H1 (cell line): Measurements from ENCODE around the gene NUB1. TPM values are rescaled to one million over a fixed set of nuclear protein-coding genes. Genes with fewer than 3 reads are reported as not detected.
A peak's percentile ranks its signal among the peaks of the same experiment; 100 is the strongest.

ENCODE experiments used
- CTCF ChIA-PET: fragments of 300-600 bp; sonication (Branson Sonifier 250); formaldehyde crosslinking; loops from one replicate; lab custom pipeline; 2021; ENCODE audit not compliant: partially characterized antibody; lab: Charles Lee
- POLR2A ChIA-PET: fragments of 300-600 bp; sonication (Branson Sonifier 250); formaldehyde crosslinking; loops from one replicate; lab custom pipeline; 2021; ENCODE audit warnings: inconsistent platforms; ENCODE audit not compliant: partially characterized antibody; lab: Charles Lee
- DNase-seq, 2 experiments: peaks; one replicate each; pipeline versions ENCODE4 v3.0.0 to v3.0.0-alpha.2; 2010 to 2022; ENCODE audit warnings: low spot score in 2 of 2, low read depth in 1 of 2, mixed read lengths in 1 of 2
- FAIRE-seq: peaks from 2 replicates; lab custom pipeline; 2011; peaks lifted over from hg19 to GRCh38; lab: Jason Lieb, UNC
- H2AFZ ChIP-seq: 2 replicates; pipeline ENCODE4 v1.8.1; 2012; ENCODE audit warnings: low read length, inconsistent platforms
- H2AK5ac ChIP-seq: 2 replicates; pipeline ENCODE4 v1.6.1; 2013; ENCODE audit warnings: low read depth, low read length
- H2BK120ac ChIP-seq: replicated peaks from 2 replicates; pipeline ENCODE3; 2013; ENCODE audit warnings: low read depth, low read length, inconsistent platforms
- H2BK12ac ChIP-seq: 2 replicates; pipeline ENCODE4 v1.6.1; 2013; ENCODE audit warnings: low read depth, low read length
- H2BK15ac ChIP-seq: 2 replicates; pipeline ENCODE4 v1.6.1; 2013; ENCODE audit warnings: low read length
- H2BK20ac ChIP-seq: 2 replicates; pipeline ENCODE4 v1.6.1; 2013; ENCODE audit warnings: low read length
- H2BK5ac ChIP-seq: 2 replicates; pipeline ENCODE4 v1.6.1; 2013; ENCODE audit warnings: low read depth, low read length
- H3K14ac ChIP-seq: 2 replicates; pipeline ENCODE4 v1.6.1; 2013; ENCODE audit warnings: inconsistent platforms; ENCODE audit not compliant: insufficient read length
- H3K18ac ChIP-seq: 2 replicates; pipeline ENCODE4 v1.6.1; 2013; ENCODE audit warnings: low read length; ENCODE audit errors: extremely low read depth
- H3K23ac ChIP-seq: 2 replicates; pipeline ENCODE4 v1.6.1; 2013; ENCODE audit warnings: inconsistent platforms; ENCODE audit not compliant: insufficient read length
- H3K23me2 ChIP-seq: 2 replicates; pipeline ENCODE4 v1.6.1; 2013; ENCODE audit warnings: low read depth, low read length
- H3K27ac ChIP-seq: 2 replicates; pipeline ENCODE4 v1.6.1; 2011; ENCODE audit warnings: low read depth, low read length, inconsistent platforms
- H3K27me3 ChIP-seq, 4 experiments: replicated peaks in 1 of 4; 1 replicate in 1 of 4; 2 replicates in 3 of 4; pipeline versions ENCODE4 v1.6.1 to v1.8.1; 2011 to 2013; ENCODE audit warnings: low read length in 3 of 4, mild to moderate bottlenecking in 3 of 4, inconsistent platforms in 2 of 4, mixed read lengths in 2 of 4, moderate library complexity in 1 of 4; ENCODE audit not compliant: control insufficient read depth in 3 of 4, insufficient read depth in 3 of 4; ENCODE audit errors: extremely low read depth in 1 of 4
- H3K36me3 ChIP-seq, 4 experiments: 2 replicates each; pipeline versions ENCODE4 v1.6.1 to v1.8.1; 2011 to 2013; ENCODE audit warnings: mild to moderate bottlenecking in 4 of 4, low read length in 3 of 4, moderate library complexity in 2 of 4, control low read depth in 1 of 4, inconsistent platforms in 1 of 4; ENCODE audit not compliant: insufficient read depth in 4 of 4, control insufficient read depth in 2 of 4
- H3K4ac ChIP-seq: replicated peaks from 2 replicates; pipeline ENCODE3; 2013; ENCODE audit warnings: low read length, low read depth, mixed read lengths, inconsistent platforms; ENCODE audit not compliant: insufficient read length
- H3K4me1 ChIP-seq, 4 experiments: replicated peaks in 1 of 4; 1 replicate in 1 of 4; 2 replicates in 3 of 4; pipeline versions ENCODE4 v1.6.1 to v1.8.1; 2011 to 2013; ENCODE audit warnings: low read length in 3 of 4, inconsistent platforms in 2 of 4, mixed read lengths in 1 of 4; ENCODE audit not compliant: insufficient read depth in 4 of 4, control insufficient read depth in 3 of 4
- H3K4me2 ChIP-seq, 2 experiments: 2 replicates each; pipeline versions ENCODE4 v1.6.1 to v1.8.1; 2011 to 2013; ENCODE audit warnings: low read depth in 2 of 2, low read length in 2 of 2, control low read depth in 1 of 2, inconsistent platforms in 1 of 2, mild to moderate bottlenecking in 1 of 2; ENCODE audit not compliant: insufficient read depth in 1 of 2
- H3K4me3 ChIP-seq, 4 experiments: fragments of 200-600, 300-600 bp in 1 of 4; sonication (generic), shearing (Covaris generic), sonication (Bioruptor Twin) in 1 of 4; 2 replicates each; pipeline versions ENCODE4 v1.5.1 to v1.8.1; 2011 to 2016; ENCODE audit warnings: low read length in 4 of 4, low read depth in 3 of 4, control low read depth in 2 of 4, inconsistent platforms in 2 of 4, mild to moderate bottlenecking in 2 of 4, mixed read lengths in 1 of 4, moderate library complexity in 1 of 4; ENCODE audit not compliant: insufficient read depth in 2 of 4; ENCODE audit errors: extremely low read depth in 1 of 4
- H3K56ac ChIP-seq: replicated peaks from 2 replicates; pipeline ENCODE3; 2013; ENCODE audit warnings: low read depth, mild to moderate bottlenecking, mixed read lengths, low read length, inconsistent platforms; ENCODE audit not compliant: insufficient read length
- H3K79me1 ChIP-seq: 2 replicates; pipeline ENCODE4 v1.6.1; 2013; ENCODE audit warnings: low read depth, low read length, control low read depth
- H3K79me2 ChIP-seq, 2 experiments: 2 replicates each; pipeline versions ENCODE4 v1.6.1 to v1.8.1; 2012 to 2013; ENCODE audit warnings: low read length in 2 of 2, mild to moderate bottlenecking in 2 of 2, inconsistent platforms in 1 of 2; ENCODE audit not compliant: insufficient read depth in 2 of 2, control insufficient read depth in 1 of 2
- H3K9ac ChIP-seq, 4 experiments: replicated peaks in 1 of 4; 1 replicate in 1 of 4; 2 replicates in 3 of 4; pipeline versions ENCODE4 v1.6.1 to v1.8.1; 2011 to 2013; ENCODE audit warnings: low read depth in 3 of 4, low read length in 3 of 4, control low read depth in 2 of 4, mild to moderate bottlenecking in 2 of 4, moderate library complexity in 2 of 4, inconsistent platforms in 1 of 4; ENCODE audit errors: extremely low read depth in 1 of 4
- H3K9me3 ChIP-seq, 2 experiments: 2 replicates each; pipeline versions ENCODE4 v1.6.1 to v1.8.1; 2012 to 2013; ENCODE audit warnings: mild to moderate bottlenecking in 2 of 2, moderate library complexity in 2 of 2, control low read depth in 1 of 2, inconsistent platforms in 1 of 2, low read depth in 1 of 2, low read length in 1 of 2, mixed read lengths in 1 of 2; ENCODE audit not compliant: insufficient read depth in 2 of 2
- H4K20me1 ChIP-seq, 2 experiments: replicated peaks in 1 of 2; 2 replicates each; pipeline versions ENCODE3 to v1.8.1; 2011 to 2013; ENCODE audit warnings: inconsistent platforms in 2 of 2, low read length in 2 of 2, mild to moderate bottlenecking in 1 of 2; ENCODE audit not compliant: insufficient read depth in 2 of 2, control insufficient read depth in 1 of 2
- H4K5ac ChIP-seq: 2 replicates; pipeline ENCODE4 v1.6.1; 2013; ENCODE audit warnings: low read length, low read depth, mixed read lengths, inconsistent platforms; ENCODE audit not compliant: insufficient read length
- H4K8ac ChIP-seq: 2 replicates; pipeline ENCODE4 v1.8.0; 2013; ENCODE audit warnings: mild to moderate bottlenecking, moderate library complexity, low read length, inconsistent platforms; ENCODE audit not compliant: insufficient read depth; ENCODE audit errors: extremely low read depth
- H4K91ac ChIP-seq: replicated peaks from 2 replicates; pipeline ENCODE3; 2013; ENCODE audit warnings: low read length, mixed read lengths, inconsistent platforms; ENCODE audit not compliant: insufficient read length
- ASH2L ChIP-seq: fragments of 200-600, 300-600 bp; sonication (generic); IDR thresholded peaks from one replicate; pipeline ENCODE4 v1.7.1; 2017; ENCODE audit warnings: low read length
- TAF7 ChIP-seq: optimal IDR thresholded peaks from 2 replicates; pipeline ENCODE3; 2011; ENCODE audit warnings: low read depth, mild to moderate bottlenecking, inconsistent platforms, low read length, moderate library complexity, borderline replicate concordance
- WGBS, 2 experiments: shearing (Covaris generic) in 1 of 2; methylation state at CpG; one replicate each; pipeline versions ENCODE4 v1.1.6 to v1.1.7; 2013 to 2015; ENCODE audit warnings: low lambda C conversion rate in 2 of 2, mixed read lengths in 2 of 2, inconsistent platforms in 1 of 2, low coverage in 1 of 2, missing lambda C conversion rate in 1 of 2; ENCODE audit not compliant: insufficient replicate concordance in 2 of 2, insufficient coverage in 1 of 2, insufficient read length in 1 of 2; ENCODE audit errors: extremely low coverage in 1 of 2, missing lambda C conversion rate in 1 of 2; 5-methylcytosine and 5-hydroxymethylcytosine counted together
- polyA plus RNA-seq, 7 experiments: library from polyadenylated mRNA; depleted of rRNA in 3 of 7; stranded (reverse) in 5 of 7; unstranded in 2 of 7; fragments of >200 nt in 5 of 7; fragments of 200-250 nt in 2 of 7; gene quantifications; 1 replicate in 5 of 7; 2 replicates in 1 of 7; 4 replicates in 1 of 7; pipeline versions ENCODE4 v1.2.1 to v1.2.3, GENCODE V29; 2011 to 2013; ENCODE audit warnings: missing spikeins in 2 of 7, mixed read lengths in 2 of 7
- total RNA-seq: library from RNA; stranded (reverse); fragmentation: NEBNext Ultra II Directional; extraction: Animal tissue kit (Norgen Biotek cat#: 25700); gene quantifications from 2 replicates; pipeline ENCODE4 v1.2.1, GENCODE V29; 2021

The NUB1 gene
- total and polyA plus RNA-seq, 2 of the 8 experiments (the other 6 are each of a cell fraction or from before 2014, with no cell fraction given): 22.1 to 43.5 TPM

GRCh38 chr7:151342102-151342646 lies 562 bp downstream of the NUB1 start:
- peaks cover 0 to 1% of the 10 kb centered on the region in 2 experiments for H4K20me1 ChIP-seq
- peak overlapping the region; percentile 53 to 90 (median 67) for H3K4me3 ChIP-seq
- H3K27me3 ChIP-seq: no peaks in the 10 kb centered on the region
- H3K56ac ChIP-seq: no peak overlapping the region
- ChIA-PET POLR2A (interaction anchor here (0.9 to 1.3 kb wide), 3 partner anchors 18 to 37 kb away, joined by 3 to 6 read pairs (median 4); no protein-coding TSS in a partner anchor), CTCF (interaction anchor here (0.6 to 8.5 kb wide), 3 partner anchors 26 to 444 kb away, joined by 3 to 75 read pairs (median 21); no protein-coding TSS in a partner anchor)
- H2BK20ac ChIP-seq: no peak overlapping the region
- peaks cover 0 to 14% of the 10 kb centered on the region in 2 experiments; a peak in 2 of 4 replicates for H3K79me2 ChIP-seq
- H3K79me1 ChIP-seq: no peaks in the 10 kb centered on the region
- H3K27ac ChIP-seq: peak overlapping the region; percentile 55; the same call in 1 of the 2 replicates
- H2AK5ac ChIP-seq: no peak overlapping the region
- no peak overlapping the region for H2BK15ac ChIP-seq
- peak overlapping the region in 3 of 4 experiments; percentile 59 to 99 (median 69); a peak in 3 of 7 replicates for H3K9ac ChIP-seq
- no peak overlapping the region for H4K5ac ChIP-seq
- H3K9me3 ChIP-seq: no peaks in the 10 kb centered on the region
- H3K23ac ChIP-seq: no peak overlapping the region
- H3K36me3 ChIP-seq: peaks cover 0 to 16% (median 8%) of the 10 kb centered on the region in 4 experiments; a peak in 6 of 8 replicates
- TF ChIP-seq ASH2L (peak; percentile 4), TAF7 (no peak)
- TF ChIP-seq, all 59 proteins: peak for 1
- DNase-seq (no peak), FAIRE-seq (no peak)
- H4K91ac ChIP-seq: no peak overlapping the region
- no peak overlapping the region for H2BK120ac ChIP-seq
- peaks cover 4% of the 10 kb centered on the region for H3K23me2 ChIP-seq
- H3K4ac ChIP-seq: no peak overlapping the region
- WGBS, 2 experiments: 42% methylated on average over 11 of the region's 11 CpGs; no CpG with 5 or more reads in 1 of the 2 experiments
- no peak overlapping the region for H2AFZ ChIP-seq
- no peak overlapping the region for H3K18ac ChIP-seq
- no peak overlapping the region for H2BK5ac ChIP-seq
- peak overlapping the region; percentile 64 to 66 for H3K4me2 ChIP-seq
- no peaks in the 10 kb centered on the region; a peak in 2 of 7 replicates for H3K4me1 ChIP-seq
- no peak overlapping the region for H3K14ac ChIP-seq
- no peak overlapping the region for H2BK12ac ChIP-seq
- H4K8ac ChIP-seq: no peak overlapping the region
